HepG2 (cell line): Measurements from ENCODE around the gene ELL. TPM values are rescaled to one million over a fixed set of nuclear protein-coding genes. Genes with fewer than 3 reads are reported as not detected.

Source experiments
- ARID2 ChIP-seq: sonication (generic); formaldehyde crosslinking; IDR thresholded peaks from 2 replicates; pipeline ENCODE4 v1.8.1; 2022; ENCODE audit warnings: mild to moderate bottlenecking, missing genetic modification reagents, borderline replicate concordance
- ATM ChIP-seq: fragments of 450-650 bp; IDR thresholded peaks from 2 replicates; pipeline ENCODE4 v1.7.1; 2017; ENCODE audit warnings: mild to moderate bottlenecking, borderline replicate concordance
- KDM1A ChIP-seq: IDR thresholded peaks from 2 replicates; pipeline ENCODE4 v1.6.1; 2016; ENCODE audit warnings: missing compliant biosample characterization
- MAFG ChIP-seq: sonication (generic); formaldehyde crosslinking; IDR thresholded peaks from 2 replicates; pipeline ENCODE4 v1.5.1; 2020; ENCODE audit warnings: mild to moderate bottlenecking, missing genetic modification reagents
- REL ChIP-seq: sonication (generic); formaldehyde crosslinking; conservative IDR thresholded peaks from 2 replicates; pipeline ENCODE4 v1.8.0; 2022; ENCODE audit warnings: mild to moderate bottlenecking, missing genetic modification reagents, moderate library complexity
- SMAD3 ChIP-seq: sonication (generic); formaldehyde crosslinking; IDR thresholded peaks from 2 replicates; pipeline ENCODE4 v1.4.0; 2020; ENCODE audit warnings: missing genetic modification reagents
- ZFX ChIP-seq: sonication (generic); formaldehyde crosslinking; IDR thresholded peaks from 2 replicates; pipeline ENCODE4 v1.4.0; 2020; ENCODE audit warnings: mild to moderate bottlenecking, low read depth, missing genetic modification reagents, moderate library complexity
- ZNF180 ChIP-seq: sonication (generic); formaldehyde crosslinking; IDR thresholded peaks from 2 replicates; pipeline ENCODE4 v1.4.0; 2020; ENCODE audit warnings: low read depth, missing genetic modification reagents, borderline replicate concordance
- ZNF205 ChIP-seq: IDR thresholded peaks from 2 replicates; pipeline ENCODE4 v1.6.1; 2018; ENCODE audit warnings: missing biosample characterization, missing genetic modification reagents
- ZNF629 ChIP-seq: sonication (generic); formaldehyde crosslinking; conservative IDR thresholded peaks from 2 replicates; pipeline ENCODE4 v1.5.0; 2020; ENCODE audit warnings: missing genetic modification reagents
- ZNF879 ChIP-seq: sonication (generic); formaldehyde crosslinking; IDR thresholded peaks from 2 replicates; pipeline ENCODE4 v1.8.1; 2023; ENCODE audit warnings: missing genetic modification reagents
- polyA plus RNA-seq, 8 experiments: library from polyadenylated mRNA; depleted of rRNA in 3 of 8; stranded (reverse) in 7 of 8; unstranded in 1 of 8; fragments of >200 nt; fragmentation: Illumina TruSeq in 4 of 8; extraction: Trizol in 4 of 8; gene quantifications; 2 replicates each; pipeline versions ENCODE4 v1.2.1 to v1.2.3, GENCODE V29; 2011 to 2016; ENCODE audit warnings: low read depth in 4 of 8, missing spikeins in 1 of 8, mixed read lengths in 1 of 8; ENCODE audit not compliant: insufficient read depth in 1 of 8
- total RNA-seq, 5 experiments: library from RNA; depleted of rRNA; stranded (reverse); fragments of >200 nt; fragmentation: Illumina TruSeq; extraction: Trizol; gene quantifications; 2 replicates each; pipeline ENCODE4 v1.2.3, GENCODE V29; 2016; ENCODE audit warnings: low read depth in 1 of 5
- TF ChIP-seq, protein P1 (sequence below): sonication (generic); formaldehyde crosslinking; IDR thresholded peaks from 2 replicates; pipeline ENCODE4 v1.5.1; 2020; ENCODE audit warnings: mild to moderate bottlenecking, missing genetic modification reagents, moderate library complexity
- TF ChIP-seq, protein P2 (sequence below): sonication (generic); formaldehyde crosslinking; IDR thresholded peaks from 2 replicates; pipeline ENCODE4 v1.8.1; 2023; ENCODE audit warnings: missing genetic modification reagents, mild to moderate bottlenecking, borderline replicate concordance
- TF ChIP-seq, protein P3 (sequence below): sonication (generic); formaldehyde crosslinking; IDR thresholded peaks from 2 replicates; pipeline ENCODE4 v1.5.1; 2020; ENCODE audit warnings: missing genetic modification reagents, mild to moderate bottlenecking, borderline replicate concordance
- TF ChIP-seq, protein P4 (sequence below): sonication (generic); formaldehyde crosslinking; IDR thresholded peaks from 2 replicates; pipeline ENCODE4 v1.8.1; 2023; ENCODE audit warnings: mild to moderate bottlenecking, inconsistent platforms, moderate library complexity, missing genetic modification reagents, borderline replicate concordance
- TF ChIP-seq, protein P5 (sequence below): sonication (generic); formaldehyde crosslinking; conservative IDR thresholded peaks from 2 replicates; pipeline ENCODE4 v1.5.0; 2020; ENCODE audit warnings: missing genetic modification reagents
- TF ChIP-seq, protein P6 (sequence below): sonication (generic); formaldehyde crosslinking; IDR thresholded peaks from 2 replicates; pipeline ENCODE4 v1.9.0; 2022; ENCODE audit warnings: low read depth, missing genetic modification reagents
- TF ChIP-seq, protein P7 (sequence below): sonication (generic); formaldehyde crosslinking; IDR thresholded peaks from 2 replicates; pipeline ENCODE4 v1.5.0; 2020; ENCODE audit warnings: missing genetic modification reagents

The ELL gene
- total and polyA plus RNA-seq, 2 of the 13 experiments (the other 11 are each of a cell fraction or from before 2014, with no cell fraction given), result 3.7 to 5.4 TPM

DNA sequence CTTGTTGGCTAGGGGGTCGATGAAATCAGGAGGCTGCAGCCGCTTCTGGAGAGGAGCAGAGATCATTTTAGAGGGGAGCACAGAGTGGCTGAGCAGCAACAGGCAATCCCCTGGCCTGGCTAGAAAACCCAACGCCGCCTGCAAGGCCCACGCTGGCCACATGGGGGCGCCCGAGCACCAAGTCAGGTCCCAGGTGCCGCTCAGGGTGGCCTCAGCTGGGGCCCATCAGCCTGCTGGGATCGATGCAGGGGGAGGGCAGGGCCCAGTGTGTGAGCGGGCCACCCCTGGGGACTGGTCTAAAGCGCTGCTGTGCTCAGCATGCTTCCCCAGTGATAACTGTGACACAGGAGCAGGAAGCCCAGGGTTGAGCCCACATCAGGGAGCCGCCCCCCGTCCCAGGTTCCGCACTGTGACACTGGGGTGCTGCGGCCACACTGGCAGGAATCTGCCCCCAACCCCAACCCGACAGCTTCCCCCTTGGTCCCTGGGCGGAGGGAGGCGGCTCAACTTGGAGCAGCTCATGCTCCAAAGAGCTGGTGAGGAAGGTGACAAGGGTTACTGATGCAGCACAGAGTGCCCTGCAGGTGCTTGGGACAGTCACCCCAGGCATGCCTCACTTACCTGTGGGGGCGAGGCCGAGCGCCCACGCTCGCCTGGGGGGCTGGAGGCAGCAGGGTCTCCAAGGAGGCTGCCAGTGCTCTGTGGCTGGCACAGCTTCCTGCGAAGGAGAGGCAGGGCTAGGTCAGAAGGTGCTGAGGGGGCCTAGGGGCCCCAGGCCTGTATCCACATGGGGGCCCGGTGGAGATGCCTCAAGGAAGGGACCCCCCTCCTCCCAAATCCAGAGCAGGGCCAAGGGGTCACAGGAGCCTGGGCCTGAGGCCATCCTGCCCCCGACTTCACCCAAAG, 70.7 kb downstream of the ELL start (continued):
- TF ChIP-seq, protein P1, sequence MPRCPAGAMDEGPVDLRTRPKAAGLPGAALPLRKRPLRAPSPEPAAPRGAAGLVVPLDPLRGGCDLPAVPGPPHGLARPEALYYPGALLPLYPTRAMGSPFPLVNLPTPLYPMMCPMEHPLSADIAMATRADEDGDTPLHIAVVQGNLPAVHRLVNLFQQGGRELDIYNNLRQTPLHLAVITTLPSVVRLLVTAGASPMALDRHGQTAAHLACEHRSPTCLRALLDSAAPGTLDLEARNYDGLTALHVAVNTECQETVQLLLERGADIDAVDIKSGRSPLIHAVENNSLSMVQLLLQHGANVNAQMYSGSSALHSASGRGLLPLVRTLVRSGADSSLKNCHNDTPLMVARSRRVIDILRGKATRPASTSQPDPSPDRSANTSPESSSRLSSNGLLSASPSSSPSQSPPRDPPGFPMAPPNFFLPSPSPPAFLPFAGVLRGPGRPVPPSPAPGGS, result peak; percentile 30; the same call in 1 of the 2 replicates
- TF ChIP-seq KDM1A (no peak), SMAD3 (CRISPR knock-in tag) (peak; percentile 54; the same call in 1 of the 2 replicates), ZNF205 (CRISPR knock-in tag) (peak; percentile 37; the same call in 1 of the 2 replicates), ARID2 (CRISPR knock-in tag) (no peak), ZNF879 (CRISPR knock-in tag) (no peak), ZFX (CRISPR knock-in tag) (peak; percentile 62), ZNF180 (CRISPR knock-in tag) (no peak), REL (CRISPR knock-in tag) (no peak), ZNF629 (CRISPR knock-in tag) (no peak), ATM (no peak), MAFG (CRISPR knock-in tag) (no peak)
- TF ChIP-seq, protein P2, sequence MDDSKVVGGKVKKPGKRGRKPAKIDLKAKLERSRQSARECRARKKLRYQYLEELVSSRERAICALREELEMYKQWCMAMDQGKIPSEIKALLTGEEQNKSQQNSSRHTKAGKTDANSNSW (CRISPR knock-in tag), result no peak
- TF ChIP-seq, protein P3, sequence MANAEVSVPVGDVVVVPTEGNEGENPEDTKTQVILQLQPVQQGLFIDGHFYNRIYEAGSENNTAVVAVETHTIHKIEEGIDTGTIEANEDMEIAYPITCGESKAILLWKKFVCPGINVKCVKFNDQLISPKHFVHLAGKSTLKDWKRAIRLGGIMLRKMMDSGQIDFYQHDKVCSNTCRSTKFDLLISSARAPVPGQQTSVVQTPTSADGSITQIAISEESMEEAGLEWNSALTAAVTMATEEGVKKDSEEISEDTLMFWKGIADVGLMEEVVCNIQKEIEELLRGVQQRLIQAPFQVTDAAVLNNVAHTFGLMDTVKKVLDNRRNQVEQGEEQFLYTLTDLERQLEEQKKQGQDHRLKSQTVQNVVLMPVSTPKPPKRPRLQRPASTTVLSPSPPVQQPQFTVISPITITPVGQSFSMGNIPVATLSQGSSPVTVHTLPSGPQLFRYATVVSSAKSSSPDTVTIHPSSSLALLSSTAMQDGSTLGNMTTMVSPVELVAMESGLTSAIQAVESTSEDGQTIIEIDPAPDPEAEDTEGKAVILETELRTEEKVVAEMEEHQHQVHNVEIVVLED (CRISPR knock-in tag), result peak; percentile 29; the same call in 1 of the 2 replicates
- TF ChIP-seq, protein P4, sequence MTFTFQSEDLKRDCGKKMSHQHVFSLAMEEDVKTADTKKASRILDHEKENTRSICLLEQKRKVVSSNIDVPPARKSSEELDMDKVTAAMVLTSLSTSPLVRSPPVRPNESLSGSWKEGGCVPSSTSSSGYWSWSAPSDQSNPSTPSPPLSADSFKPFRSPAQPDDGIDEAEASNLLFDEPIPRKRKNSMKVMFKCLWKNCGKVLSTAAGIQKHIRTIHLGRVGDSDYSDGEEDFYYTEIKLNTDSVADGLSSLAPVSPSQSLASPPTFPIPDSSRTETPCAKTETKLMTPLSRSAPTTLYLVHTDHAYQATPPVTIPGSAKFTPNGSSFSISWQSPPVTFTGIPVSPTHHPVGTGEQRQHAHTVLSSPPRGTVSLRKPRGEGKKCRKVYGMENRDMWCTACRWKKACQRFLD (CRISPR knock-in tag), result no peak
- TF ChIP-seq, protein P5, sequence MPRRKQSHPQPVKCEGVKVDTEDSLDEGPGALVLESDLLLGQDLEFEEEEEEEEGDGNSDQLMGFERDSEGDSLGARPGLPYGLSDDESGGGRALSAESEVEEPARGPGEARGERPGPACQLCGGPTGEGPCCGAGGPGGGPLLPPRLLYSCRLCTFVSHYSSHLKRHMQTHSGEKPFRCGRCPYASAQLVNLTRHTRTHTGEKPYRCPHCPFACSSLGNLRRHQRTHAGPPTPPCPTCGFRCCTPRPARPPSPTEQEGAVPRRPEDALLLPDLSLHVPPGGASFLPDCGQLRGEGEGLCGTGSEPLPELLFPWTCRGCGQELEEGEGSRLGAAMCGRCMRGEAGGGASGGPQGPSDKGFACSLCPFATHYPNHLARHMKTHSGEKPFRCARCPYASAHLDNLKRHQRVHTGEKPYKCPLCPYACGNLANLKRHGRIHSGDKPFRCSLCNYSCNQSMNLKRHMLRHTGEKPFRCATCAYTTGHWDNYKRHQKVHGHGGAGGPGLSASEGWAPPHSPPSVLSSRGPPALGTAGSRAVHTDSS, result no peak
- TF ChIP-seq, protein P6, sequence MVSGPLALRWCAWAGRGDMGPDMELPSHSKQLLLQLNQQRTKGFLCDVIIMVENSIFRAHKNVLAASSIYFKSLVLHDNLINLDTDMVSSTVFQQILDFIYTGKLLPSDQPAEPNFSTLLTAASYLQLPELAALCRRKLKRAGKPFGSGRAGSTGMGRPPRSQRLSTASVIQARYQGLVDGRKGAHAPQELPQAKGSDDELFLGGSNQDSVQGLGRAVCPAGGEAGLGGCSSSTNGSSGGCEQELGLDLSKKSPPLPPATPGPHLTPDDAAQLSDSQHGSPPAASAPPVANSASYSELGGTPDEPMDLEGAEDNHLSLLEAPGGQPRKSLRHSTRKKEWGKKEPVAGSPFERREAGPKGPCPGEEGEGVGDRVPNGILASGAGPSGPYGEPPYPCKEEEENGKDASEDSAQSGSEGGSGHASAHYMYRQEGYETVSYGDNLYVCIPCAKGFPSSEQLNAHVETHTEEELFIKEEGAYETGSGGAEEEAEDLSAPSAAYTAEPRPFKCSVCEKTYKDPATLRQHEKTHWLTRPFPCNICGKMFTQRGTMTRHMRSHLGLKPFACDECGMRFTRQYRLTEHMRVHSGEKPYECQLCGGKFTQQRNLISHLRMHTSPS (CRISPR knock-in tag), result no peak
- TF ChIP-seq, protein P7, sequence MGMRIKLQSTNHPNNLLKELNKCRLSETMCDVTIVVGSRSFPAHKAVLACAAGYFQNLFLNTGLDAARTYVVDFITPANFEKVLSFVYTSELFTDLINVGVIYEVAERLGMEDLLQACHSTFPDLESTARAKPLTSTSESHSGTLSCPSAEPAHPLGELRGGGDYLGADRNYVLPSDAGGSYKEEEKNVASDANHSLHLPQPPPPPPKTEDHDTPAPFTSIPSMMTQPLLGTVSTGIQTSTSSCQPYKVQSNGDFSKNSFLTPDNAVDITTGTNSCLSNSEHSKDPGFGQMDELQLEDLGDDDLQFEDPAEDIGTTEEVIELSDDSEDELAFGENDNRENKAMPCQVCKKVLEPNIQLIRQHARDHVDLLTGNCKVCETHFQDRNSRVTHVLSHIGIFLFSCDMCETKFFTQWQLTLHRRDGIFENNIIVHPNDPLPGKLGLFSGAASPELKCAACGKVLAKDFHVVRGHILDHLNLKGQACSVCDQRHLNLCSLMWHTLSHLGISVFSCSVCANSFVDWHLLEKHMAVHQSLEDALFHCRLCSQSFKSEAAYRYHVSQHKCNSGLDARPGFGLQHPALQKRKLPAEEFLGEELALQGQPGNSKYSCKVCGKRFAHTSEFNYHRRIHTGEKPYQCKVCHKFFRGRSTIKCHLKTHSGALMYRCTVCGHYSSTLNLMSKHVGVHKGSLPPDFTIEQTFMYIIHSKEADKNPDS (CRISPR knock-in tag), result no peak
